ENCODE measurements around the gene FECH. TPM values are rescaled to one million over a fixed set of nuclear protein-coding genes. Genes with fewer than 3 reads are reported as not detected.
A peak's percentile ranks its signal among the peaks of the same experiment; 100 is the strongest.

The FECH gene
- total and polyA plus RNA-seq, 9 of the 15 experiments (the other 6 are each of a cell fraction or from before 2014, with no cell fraction given) = 19.8 to 170 (median 56.8) TPM

- TF ChIP-seq NR2C1 (IDR thresholded peaks at IDR 0.05) (peak; percentile 69), NR2C1 (tag; IDR thresholded peaks at IDR 0.05) (peak; percentile 87), SRSF9 (IDR thresholded peaks at IDR 0.05; ENCODE audit: borderline replicate concordance, low read depth, low read length) (no peak), XRCC4 (IDR thresholded peaks at IDR 0.05; ENCODE audit: extremely low read depth, insufficient read depth, insufficient read length) (no peak), TAF1 (IDR thresholded peaks at IDR 0.05; ENCODE audit: control insufficient read depth, extremely low read depth, insufficient read depth, low read length, severe bottlenecking) (no peak), TCFL5 (CRISPR knock-in tag; conservative IDR thresholded peaks at IDR 0.05) (no peak), ZNF431 (CRISPR knock-in tag; IDR thresholded peaks at IDR 0.05) (no peak), HBP1 (CRISPR knock-in tag; IDR thresholded peaks at IDR 0.05) (no peak), TAF7 (tag; IDR thresholded peaks at IDR 0.05) (0 out of 2 replicates have a peak, but pooled peaks have one; percentile 25), DIDO1 (tag; IDR thresholded peaks at IDR 0.05; ENCODE audit: low read depth) (peak; percentile 78; the same call in 1 of the 2 replicates), ZBTB33 (CRISPR knock-in tag; IDR thresholded peaks at IDR 0.05) (peak; percentile 72), SREBF1 (IDR thresholded peaks at IDR 0.05; ENCODE audit: borderline replicate concordance, low read depth, low read length) (no peak), MAFF (IDR thresholded peaks at IDR 0.05; ENCODE audit: low read length) (no peak), ZKSCAN3 (CRISPR knock-in tag; IDR thresholded peaks at IDR 0.05) (no peak), MAX (CRISPR knock-in tag; IDR thresholded peaks at IDR 0.05) (peak; percentile 96), NR2F6 (CRISPR knock-in tag; IDR thresholded peaks at IDR 0.05) (no peak), ZNF217 (CRISPR knock-in tag; IDR thresholded peaks at IDR 0.05) (no peak), FOXA1 (IDR thresholded peaks at IDR 0.05; ENCODE audit: borderline replicate concordance) (no peak), MBD2 (IDR thresholded peaks at IDR 0.05; ENCODE audit: borderline replicate concordance, low read depth) (0 out of 2 replicates have a peak, but pooled peaks have one; percentile 21), MYC (IDR thresholded peaks at IDR 0.05; ENCODE audit: low read depth, low read length) (peak; percentile 96), MYC (CRISPR knock-in tag; IDR thresholded peaks at IDR 0.05; ENCODE audit: borderline replicate concordance, low read depth) (no peak), TAF15 (IDR thresholded peaks at IDR 0.05; ENCODE audit: low read depth, low read length) (no peak), CBX8 (IDR thresholded peaks at IDR 0.05; ENCODE audit: borderline replicate concordance, extremely low read depth, low read depth, low read length, poor library complexity, severe bottlenecking) (no peak), THAP7 (CRISPR knock-in tag; IDR thresholded peaks at IDR 0.05) (no peak), SMAD3 (CRISPR knock-in tag; conservative IDR thresholded peaks at IDR 0.05) (peak; percentile 36; the same call in 1 of the 2 replicates), FOXJ3 (CRISPR knock-in tag; IDR thresholded peaks at IDR 0.05) (no peak)
Observed at GRCh38 chr18:57630002-57630753, 43.7 kb upstream of the FECH start (continued).
